Immature natural killer cell (primary cell): ENCODE measurements around the gene CDH13. TPM values are rescaled to one million over a fixed set of nuclear protein-coding genes. Genes with fewer than 3 reads are reported as not detected.

Experiments used
- DNase-seq, 3 donors: peaks; one replicate each; pipeline ENCODE4 v3.0.0; 2022; ENCODE audit warnings: mixed read lengths in 1 of 3
- H3K27ac Mint-ChIP-seq, 6 donors: one replicate each; pipeline ENCODE4 v1.8.0; 2020; ENCODE audit warnings: mixed read lengths in 6 of 6, mild to moderate bottlenecking in 5 of 6, inconsistent platforms in 4 of 6, moderate library complexity in 3 of 6
- H3K27me3 Mint-ChIP-seq, 3 donors: one replicate each; pipeline ENCODE4 v1.8.0; 2020 to 2021; ENCODE audit warnings: low read depth in 3 of 3, mild to moderate bottlenecking in 3 of 3, mixed read lengths in 3 of 3, moderate library complexity in 3 of 3, inconsistent platforms in 1 of 3
- H3K36me3 Mint-ChIP-seq, 3 donors: one replicate each; pipeline ENCODE4 v1.8.0; 2020; ENCODE audit warnings: mixed read lengths in 3 of 3, inconsistent platforms in 2 of 3, mild to moderate bottlenecking in 2 of 3
- H3K4me1 Mint-ChIP-seq, 2 donors: one replicate each; pipeline ENCODE4 v1.8.0; 2020; ENCODE audit warnings: inconsistent platforms in 2 of 2, mild to moderate bottlenecking in 2 of 2, mixed read lengths in 2 of 2, moderate library complexity in 1 of 2
- H3K4me3 Mint-ChIP-seq, 5 donors: one replicate each; pipeline ENCODE4 v1.8.0; 2020; ENCODE audit warnings: mild to moderate bottlenecking in 5 of 5, mixed read lengths in 5 of 5, inconsistent platforms in 3 of 5, moderate library complexity in 3 of 5
- H3K9me3 Mint-ChIP-seq, 6 donors: one replicate each; pipeline ENCODE4 v1.8.0; 2020; ENCODE audit warnings: mild to moderate bottlenecking in 6 of 6, mixed read lengths in 6 of 6, inconsistent platforms in 4 of 6, moderate library complexity in 3 of 6
- polyA plus RNA-seq, 3 donors: library from polyadenylated mRNA; unstranded; fragments of 300-500 nt; fragmentation: Illumina TruSeq; gene quantifications; one replicate each; pipeline ENCODE4 v1.2.3, GENCODE V29; 2021

CDH13 gene
- not detected for polyA plus RNA-seq

GRCh38 chr16:82626791-82627261 lies at the start of gene CDH13:
Gene CDH13, plus strand, starts transcription at chr16:82626969.
- no peak within 1 kb of the TSS for H3K27ac Mint-ChIP-seq
- H3K9me3 Mint-ChIP-seq: no peaks in the 10 kb centered on the region
- no peak within 1 kb of the TSS for H3K4me3 Mint-ChIP-seq
- H3K36me3 Mint-ChIP-seq: no peaks in the 10 kb centered on the region
- no peaks in the 10 kb centered on the region for H3K4me1 Mint-ChIP-seq
- peaks cover 4 to 37% (median 28%) of the 10 kb centered on the region in 3 donors for H3K27me3 Mint-ChIP-seq
- no peak for DNase-seq

DNA sequence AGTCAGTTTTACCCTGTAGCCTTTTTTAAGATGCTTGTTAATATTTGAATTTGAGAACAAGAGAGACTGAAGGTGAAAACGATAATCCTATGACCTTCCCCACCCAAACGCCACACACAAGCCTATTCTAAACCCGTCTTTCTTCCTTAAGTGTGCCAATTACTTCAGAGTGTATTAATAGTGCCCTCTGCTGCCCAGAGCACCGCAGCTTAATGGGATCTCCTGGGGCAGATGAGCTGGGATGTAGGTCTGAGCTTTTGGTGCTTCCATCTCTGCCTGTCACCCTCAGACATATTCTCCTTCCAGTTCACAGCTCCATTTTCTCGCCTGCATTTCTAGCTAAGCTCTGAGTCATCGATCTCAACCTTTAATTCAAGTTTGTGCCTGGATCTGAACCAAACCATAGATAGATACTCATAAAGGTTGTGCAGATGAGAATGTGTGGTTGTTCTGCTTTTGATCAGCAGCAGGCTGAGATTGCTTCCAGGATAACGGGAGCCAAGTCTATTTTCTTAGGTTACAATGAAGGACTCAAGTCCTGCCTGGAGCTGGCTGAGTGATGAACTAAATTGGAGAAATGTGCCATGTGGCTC lies 46.4 kb upstream of the CDH13 start:
- no peaks in the 10 kb centered on the region for H3K9me3 Mint-ChIP-seq
- no peaks in the 10 kb centered on the region for H3K4me1 Mint-ChIP-seq
- H3K36me3 Mint-ChIP-seq: no peaks in the 10 kb centered on the region
- no peak for DNase-seq
- no peak overlapping the region for H3K27ac Mint-ChIP-seq
- peaks cover 3 to 6% (median 5%) of the 10 kb centered on the region in 3 donors for H3K27me3 Mint-ChIP-seq
- no peak overlapping the region for H3K4me3 Mint-ChIP-seq

- Mint-ChIP-seq H3K9me3 (no peaks in the 10 kb centered on the region), H3K27me3 (peaks cover under 1 to 6% (median 5%) of the 10 kb centered on the region in 3 donors), H3K4me1 (no peaks in the 10 kb centered on the region), H3K36me3 (no peaks in the 10 kb centered on the region), H3K4me3 (no peak overlapping the region), H3K27ac (no peak overlapping the region)
- DNase-seq: no peak
Measured at GRCh38 chr16:82582975-82583374, 43.8 kb upstream of the CDH13 start.

DNA sequence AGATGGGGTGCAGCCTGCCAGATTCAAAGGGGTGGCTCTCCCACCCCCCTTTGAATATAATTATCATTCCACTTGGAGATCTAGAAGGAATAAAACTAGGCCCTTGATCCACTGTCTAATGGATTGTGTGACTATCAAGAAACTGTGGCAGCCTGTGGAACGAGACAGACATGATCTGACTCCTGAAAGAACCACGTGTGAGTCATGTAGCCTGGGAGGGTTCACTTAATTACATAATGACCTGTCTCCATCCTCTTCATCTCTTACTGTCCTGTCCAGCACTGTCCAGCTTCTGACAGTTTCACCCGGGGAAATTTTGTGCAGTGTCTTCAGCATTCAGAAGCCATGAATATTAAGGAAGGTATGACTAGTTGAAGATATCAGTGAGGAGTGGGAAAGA lies 43.3 kb upstream of the CDH13 start:
- Mint-ChIP-seq H3K4me3 (no peak overlapping the region), H3K4me1 (no peaks in the 10 kb centered on the region), H3K36me3 (no peaks in the 10 kb centered on the region), H3K27me3 (peaks cover 0 to 6% (median 5%) of the 10 kb centered on the region in 3 donors), H3K27ac (no peak overlapping the region), H3K9me3 (no peaks in the 10 kb centered on the region)
- no peak for DNase-seq

DNA sequence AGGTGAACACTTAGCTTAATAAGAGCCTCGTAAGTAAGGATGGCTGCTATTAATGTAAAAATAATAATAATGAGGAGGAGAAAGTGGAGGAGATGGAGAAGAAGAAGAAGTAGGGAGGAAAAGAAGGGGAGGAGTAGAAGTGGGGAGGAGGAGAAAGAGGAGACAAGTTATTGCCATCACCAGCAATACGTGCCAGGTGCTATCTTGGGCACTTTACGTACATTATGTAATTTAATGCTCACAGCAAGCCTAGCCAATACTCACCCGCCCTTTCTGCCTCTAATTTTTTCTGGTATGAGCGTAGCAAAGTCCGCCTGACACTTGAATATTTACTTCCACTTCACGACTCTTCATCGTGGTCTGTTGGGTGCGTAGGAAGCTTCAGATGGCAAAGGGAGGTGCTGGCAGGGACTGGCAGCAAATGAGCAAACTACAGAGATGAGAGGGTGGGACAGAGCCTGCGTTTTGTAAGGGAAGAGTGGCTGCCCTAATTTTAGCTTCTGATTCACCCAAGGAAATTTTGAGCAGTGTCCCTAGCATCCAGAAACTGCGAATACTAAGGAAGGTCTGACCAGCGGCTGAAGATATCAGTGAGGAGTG lies 42.1 kb upstream of the CDH13 start:
- H3K27me3 Mint-ChIP-seq: peaks cover 0 to 3% (median 0%) of the 10 kb centered on the region in 3 donors
- no peaks in the 10 kb centered on the region for H3K9me3 Mint-ChIP-seq
- H3K4me1 Mint-ChIP-seq: no peaks in the 10 kb centered on the region
- DNase-seq: no peak
- no peaks in the 10 kb centered on the region for H3K36me3 Mint-ChIP-seq
- no peak overlapping the region for H3K4me3 Mint-ChIP-seq
- H3K27ac Mint-ChIP-seq: no peak overlapping the region

DNA sequence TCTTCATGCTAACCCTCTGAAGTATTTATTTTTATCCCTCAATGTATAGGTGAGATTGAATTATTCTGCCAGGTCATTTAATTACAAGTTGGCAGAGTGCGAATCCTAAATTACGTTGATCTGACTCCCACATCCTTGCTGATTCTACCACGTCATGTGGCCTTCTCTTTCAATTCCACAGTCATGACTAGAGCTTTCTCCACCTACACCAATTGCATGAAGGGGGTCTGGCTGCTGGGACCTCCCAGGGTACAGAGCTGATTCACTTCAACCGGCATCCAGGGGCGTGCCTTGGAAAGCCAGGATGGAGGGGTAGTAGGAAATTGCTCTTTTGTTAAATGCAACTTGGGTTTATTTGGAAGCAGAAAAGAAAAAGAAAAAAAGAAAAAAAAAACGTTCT lies 41.1 kb upstream of the CDH13 start:
- peaks cover 0 to 10% (median 2%) of the 10 kb centered on the region in 3 donors for H3K27me3 Mint-ChIP-seq
- no peak overlapping the region for H3K4me3 Mint-ChIP-seq
- H3K9me3 Mint-ChIP-seq: no peaks in the 10 kb centered on the region
- DNase-seq: no peak
- no peaks in the 10 kb centered on the region for H3K36me3 Mint-ChIP-seq
- no peaks in the 10 kb centered on the region for H3K4me1 Mint-ChIP-seq
- H3K27ac Mint-ChIP-seq: no peak overlapping the region

DNA sequence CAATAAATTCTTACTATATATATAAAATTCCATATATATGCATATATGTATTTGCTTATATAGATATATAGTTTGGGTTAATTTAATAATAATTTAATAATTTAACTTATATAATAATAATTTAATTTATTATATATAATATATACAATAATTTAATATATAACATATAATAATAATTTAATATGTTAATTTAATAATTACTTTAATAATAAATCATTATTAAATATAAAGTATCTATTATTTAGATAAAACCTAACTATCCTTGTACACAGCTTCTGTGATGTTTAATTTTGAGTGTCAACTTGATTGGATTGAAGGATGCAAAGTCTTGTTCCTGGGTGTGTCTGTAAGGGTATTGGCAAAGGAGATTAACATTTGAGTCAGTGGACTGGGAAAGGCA lies 40.6 kb upstream of the CDH13 start:
- no peak overlapping the region for H3K27ac Mint-ChIP-seq
- peaks cover 2 to 13% (median 2%) of the 10 kb centered on the region in 3 donors for H3K27me3 Mint-ChIP-seq
- DNase-seq: no peak
- no peaks in the 10 kb centered on the region for H3K36me3 Mint-ChIP-seq
- H3K9me3 Mint-ChIP-seq: no peaks in the 10 kb centered on the region
- no peak overlapping the region for H3K4me3 Mint-ChIP-seq
- no peaks in the 10 kb centered on the region for H3K4me1 Mint-ChIP-seq

GRCh38 chr16:82587289-82587688 lies 39.5 kb upstream of the CDH13 start:
- Mint-ChIP-seq H3K4me1 (no peaks in the 10 kb centered on the region), H3K36me3 (no peaks in the 10 kb centered on the region), H3K27me3 (peaks cover 2 to 13% (median 2%) of the 10 kb centered on the region in 3 donors), H3K9me3 (no peaks in the 10 kb centered on the region), H3K27ac (no peak overlapping the region), H3K4me3 (no peak overlapping the region)
- no peak for DNase-seq

- Mint-ChIP-seq H3K27me3 (peaks cover 2 to 11% (median 5%) of the 10 kb centered on the region in 3 donors), H3K36me3 (no peaks in the 10 kb centered on the region)
Measured at GRCh38 chr16:82589407-82589806, 37.4 kb upstream of the CDH13 start.

GRCh38 chr16:82594114-82594513 lies 32.7 kb upstream of the CDH13 start:
- Mint-ChIP-seq H3K4me3 (no peak overlapping the region), H3K9me3 (no peaks in the 10 kb centered on the region), H3K4me1 (no peaks in the 10 kb centered on the region), H3K27me3 (peaks cover 5 to 15% (median 7%) of the 10 kb centered on the region in 3 donors), H3K27ac (no peak overlapping the region), H3K36me3 (no peaks in the 10 kb centered on the region)
- no peak for DNase-seq

More at GRCh38 chr16:82589407-82589806, 37.4 kb upstream of the CDH13 start:
- DNase-seq: no peak
- Mint-ChIP-seq H3K27ac (no peak overlapping the region), H3K9me3 (no peaks in the 10 kb centered on the region), H3K4me1 (no peaks in the 10 kb centered on the region), H3K4me3 (no peak overlapping the region)

- no peak for DNase-seq
- Mint-ChIP-seq H3K27ac (no peak overlapping the region), H3K27me3 (peaks cover 5 to 6% (median 5%) of the 10 kb centered on the region in 3 donors), H3K9me3 (peaks cover 0 to 2% (median 0%) of the 10 kb centered on the region in 6 donors), H3K4me1 (no peaks in the 10 kb centered on the region), H3K36me3 (no peaks in the 10 kb centered on the region), H3K4me3 (no peak overlapping the region)
Measured at GRCh38 chr16:82598771-82599170, 28.0 kb upstream of the CDH13 start.

DNA sequence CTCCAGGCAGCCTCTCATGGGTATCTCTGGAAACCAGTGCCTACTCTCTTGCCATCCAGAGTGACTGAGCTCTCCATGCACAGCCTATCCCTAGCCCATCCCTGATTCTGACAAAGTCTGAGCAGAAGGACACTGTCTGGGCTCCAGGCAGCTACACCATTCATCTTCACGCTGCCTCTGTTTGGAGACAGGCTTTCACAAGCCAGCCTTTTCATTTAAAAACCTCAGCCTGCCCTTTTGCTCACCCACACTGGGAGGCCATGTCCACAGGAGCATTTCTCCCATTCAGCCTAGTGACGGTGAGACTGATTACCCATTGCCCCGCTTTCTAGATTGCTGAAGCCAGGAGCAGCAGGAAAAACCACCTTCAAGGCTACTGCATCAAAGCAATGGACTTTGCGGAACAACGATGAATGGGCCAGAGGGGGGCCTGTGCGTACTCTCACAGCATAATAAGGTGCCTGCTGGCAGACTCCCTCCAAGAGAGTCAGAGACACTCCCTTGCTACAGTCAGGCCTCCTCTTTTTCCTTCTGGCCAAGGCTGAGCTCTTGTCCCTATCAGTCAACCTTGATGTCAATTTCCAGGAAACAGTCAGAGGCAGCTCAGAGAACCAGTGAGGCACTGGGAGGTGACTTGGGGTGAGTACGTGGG lies 24.7 kb upstream of the CDH13 start:
- Mint-ChIP-seq H3K4me1 (no peaks in the 10 kb centered on the region), H3K36me3 (no peaks in the 10 kb centered on the region), H3K27ac (no peak overlapping the region), H3K9me3 (peaks cover 0 to 2% (median 0%) of the 10 kb centered on the region in 6 donors), H3K27me3 (peaks cover 2 to 6% (median 5%) of the 10 kb centered on the region in 3 donors), H3K4me3 (no peak overlapping the region)
- no peak for DNase-seq

DNA sequence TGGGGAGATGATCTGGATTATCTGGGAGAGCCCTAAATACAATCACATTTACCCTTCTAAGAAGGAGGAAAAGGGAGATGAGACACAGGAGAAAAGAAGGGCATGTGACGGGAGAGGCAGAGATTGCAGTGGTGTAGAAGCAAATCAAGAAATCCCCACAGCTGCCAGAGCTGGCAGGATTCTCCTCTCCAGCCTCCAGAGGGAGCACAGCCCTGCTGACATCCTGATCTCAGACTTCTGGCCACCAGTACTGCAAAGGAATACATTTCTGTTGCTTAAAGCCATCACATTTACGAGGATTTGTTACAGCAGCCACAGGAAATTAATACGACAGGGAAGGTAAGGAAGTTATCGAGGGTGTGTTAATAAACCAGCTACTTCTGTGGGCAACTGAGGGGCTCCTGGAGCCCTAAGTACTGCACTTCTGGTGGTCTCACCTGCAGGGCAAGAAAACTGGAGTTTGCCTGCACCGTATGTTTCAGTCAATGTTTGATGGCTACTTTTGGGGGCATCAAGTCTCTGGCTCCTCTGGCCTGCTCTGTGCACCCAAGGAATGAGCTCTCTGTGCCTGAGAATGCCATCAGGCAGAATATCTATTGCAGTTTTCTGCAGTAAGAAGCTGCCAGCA lies 22.9 kb upstream of the CDH13 start:
- no peak overlapping the region for H3K27ac Mint-ChIP-seq
- H3K4me1 Mint-ChIP-seq: no peaks in the 10 kb centered on the region
- H3K27me3 Mint-ChIP-seq: peaks cover 0 to 2% (median 2%) of the 10 kb centered on the region in 3 donors
- no peaks in the 10 kb centered on the region for H3K36me3 Mint-ChIP-seq
- no peak overlapping the region for H3K4me3 Mint-ChIP-seq
- no peak for DNase-seq
- peaks cover 0 to 2% (median 0%) of the 10 kb centered on the region in 6 donors for H3K9me3 Mint-ChIP-seq

- no peaks in the 10 kb centered on the region for H3K4me1 Mint-ChIP-seq
- H3K4me3 Mint-ChIP-seq: no peak overlapping the region
- H3K27me3 Mint-ChIP-seq: peaks cover 0 to 2% (median 2%) of the 10 kb centered on the region in 3 donors
- no peaks in the 10 kb centered on the region for H3K36me3 Mint-ChIP-seq
- peaks cover 0 to 2% (median 0%) of the 10 kb centered on the region in 6 donors for H3K9me3 Mint-ChIP-seq
- H3K27ac Mint-ChIP-seq: no peak overlapping the region
- no peak for DNase-seq
Measured at GRCh38 chr16:82605076-82605475, 21.7 kb upstream of the CDH13 start.
